GM19372 (cell line): ENCODE data around the gene SETD1A.

Experiments used
- ATAC-seq: cut with Tn5 transposase; IDR thresholded peaks from one replicate; pipeline ENCODE4 v1.9.1; 2021; ENCODE audit warnings: mild to moderate bottlenecking, low read depth, moderate library complexity; ENCODE audit not compliant: unreplicated experiment

The SETD1A gene

DNA sequence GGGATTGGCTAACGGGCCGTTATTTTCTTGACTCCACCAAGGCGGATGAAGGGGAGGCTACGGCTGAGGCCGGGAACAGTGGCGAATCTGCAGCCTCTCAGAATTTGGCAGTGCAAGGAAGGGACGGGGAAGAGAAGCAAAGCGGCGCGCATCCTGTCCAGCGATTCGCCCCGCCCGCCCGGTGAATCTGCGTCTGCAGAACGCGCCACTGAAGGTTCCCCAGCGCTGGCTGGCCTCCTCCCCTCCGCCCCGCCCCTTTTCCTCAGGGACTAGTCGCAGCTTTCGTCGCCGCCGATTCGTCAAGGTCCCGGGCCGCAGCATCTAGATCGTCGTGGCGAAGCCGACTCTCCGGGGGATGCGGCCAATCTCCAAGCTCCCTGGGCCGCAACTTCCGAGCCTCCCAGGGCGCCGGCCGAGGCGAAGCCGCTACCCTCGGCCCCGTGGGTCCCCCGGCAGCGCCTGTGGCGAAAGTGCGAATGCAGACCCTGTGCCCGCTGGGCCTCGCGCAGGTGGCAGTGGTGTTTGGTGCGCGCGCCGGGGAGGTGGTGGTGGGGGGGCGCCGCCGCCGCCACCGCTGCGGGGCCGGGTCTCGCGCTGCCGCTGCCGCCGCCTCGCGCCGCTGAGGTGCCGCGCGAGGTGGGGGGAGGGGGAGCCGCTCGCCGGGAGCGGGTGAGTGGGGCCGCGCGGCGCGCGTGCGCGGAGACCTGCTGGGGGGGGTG, at the start of gene SETD1A:
TSS of gene SETD1A (plus strand) at position 299 of the 719 bp plus-strand sequence. CDS start 978 bp downstream, outside the sequence.
- peak; percentile 72 for ATAC-seq

DNA sequence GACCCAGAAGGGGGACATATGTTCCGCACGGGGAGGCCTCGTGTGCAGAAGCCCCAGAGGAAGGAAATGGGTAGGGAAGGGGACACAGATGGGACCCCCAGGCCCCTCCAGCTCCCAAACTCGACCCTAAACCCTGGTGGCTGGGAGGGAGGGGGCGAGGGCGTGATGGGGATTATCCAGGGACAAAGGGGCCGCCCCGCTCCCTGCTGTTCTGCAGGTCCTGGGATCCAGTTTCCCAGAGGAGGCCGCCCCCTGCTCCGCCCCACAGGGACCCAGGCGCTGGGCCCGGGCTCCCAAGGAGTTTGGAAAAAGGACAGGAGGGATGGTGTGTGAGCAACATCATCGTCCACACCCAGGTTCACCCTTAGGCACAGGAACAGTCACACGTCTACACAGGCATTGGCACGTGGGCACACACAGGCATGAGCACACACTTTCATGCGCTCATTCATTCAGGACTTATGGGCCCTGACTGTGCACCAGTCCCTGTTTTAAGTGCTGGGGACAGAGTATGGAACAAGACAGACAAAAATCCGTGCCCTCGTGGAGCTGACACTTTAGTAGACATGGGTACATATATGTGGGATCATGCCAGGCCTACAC, 47.0 kb upstream of the SETD1A start:
- ATAC-seq: no peak

DNA sequence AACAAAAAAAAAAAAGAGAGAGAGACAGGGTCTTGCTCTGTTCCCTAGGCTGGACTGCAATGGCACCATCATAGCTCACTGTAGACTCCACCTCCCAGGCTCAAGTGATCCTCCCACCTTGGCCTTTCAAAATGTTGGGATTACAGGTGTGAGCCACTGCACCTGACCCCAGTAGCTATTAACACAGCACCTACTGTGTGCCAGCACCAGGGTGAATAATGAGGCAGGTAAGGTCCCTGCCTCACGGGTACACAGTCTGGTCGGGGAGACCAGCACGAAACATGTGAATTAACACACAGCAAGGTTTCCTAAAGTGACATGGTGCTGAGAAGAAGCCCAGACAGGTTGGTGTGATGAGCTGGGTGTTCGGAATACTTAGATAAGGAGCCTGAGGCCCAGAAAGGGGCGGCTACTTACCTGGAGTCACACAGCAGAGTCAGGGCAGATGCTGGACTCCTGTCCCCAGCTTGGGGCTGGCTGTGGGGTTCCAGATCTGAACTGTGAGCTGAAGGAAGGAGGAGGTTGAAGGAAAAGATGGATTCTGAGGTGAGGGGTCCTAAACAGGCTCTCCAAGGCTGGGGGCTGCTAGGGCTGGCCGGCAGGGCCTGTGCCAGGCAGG, 44.7 kb upstream of the SETD1A start:
- no peak for ATAC-seq

DNA sequence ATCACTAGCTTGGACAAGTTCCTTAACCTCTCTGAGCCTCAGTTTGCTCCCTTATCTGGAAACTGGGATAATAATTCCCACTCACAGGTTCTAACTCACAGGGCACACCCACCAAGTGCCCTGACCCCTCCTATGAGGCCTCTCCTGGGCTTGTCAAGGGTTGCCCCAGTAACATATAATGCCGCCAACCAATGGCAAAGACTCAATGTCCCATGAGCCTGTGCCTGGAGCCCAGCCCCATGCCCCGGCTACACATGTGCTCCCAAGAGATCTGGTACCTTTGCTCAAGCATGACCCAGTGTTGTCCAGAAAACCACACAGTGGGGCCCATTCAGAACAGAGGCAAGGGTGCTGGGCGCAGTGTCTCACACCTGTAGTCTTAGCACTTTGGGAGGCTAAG, 42.7 kb upstream of the SETD1A start:
- ATAC-seq: no peak

DNA sequence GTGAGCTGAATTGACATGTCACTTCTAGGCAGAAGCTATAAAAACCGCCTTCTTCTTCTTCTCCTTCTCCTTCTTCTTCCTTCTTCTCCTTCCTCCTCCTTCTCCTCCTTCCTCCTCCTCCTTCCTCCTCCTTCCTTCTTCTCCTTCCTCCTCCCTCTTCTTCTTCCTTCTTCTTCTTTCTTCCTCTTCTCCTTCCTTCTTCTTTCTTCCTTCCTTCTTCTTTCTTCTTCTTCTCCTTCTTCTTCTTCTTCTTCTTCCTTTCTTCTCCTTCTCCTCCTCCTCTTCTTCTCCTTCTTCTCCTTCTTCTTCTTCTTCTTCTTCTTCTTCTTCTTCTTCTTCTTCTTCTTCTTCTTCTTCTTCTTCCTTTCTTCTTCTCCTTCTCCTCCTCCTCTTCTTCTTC, 38.9 kb upstream of the SETD1A start:
- ATAC-seq: no peak

DNA sequence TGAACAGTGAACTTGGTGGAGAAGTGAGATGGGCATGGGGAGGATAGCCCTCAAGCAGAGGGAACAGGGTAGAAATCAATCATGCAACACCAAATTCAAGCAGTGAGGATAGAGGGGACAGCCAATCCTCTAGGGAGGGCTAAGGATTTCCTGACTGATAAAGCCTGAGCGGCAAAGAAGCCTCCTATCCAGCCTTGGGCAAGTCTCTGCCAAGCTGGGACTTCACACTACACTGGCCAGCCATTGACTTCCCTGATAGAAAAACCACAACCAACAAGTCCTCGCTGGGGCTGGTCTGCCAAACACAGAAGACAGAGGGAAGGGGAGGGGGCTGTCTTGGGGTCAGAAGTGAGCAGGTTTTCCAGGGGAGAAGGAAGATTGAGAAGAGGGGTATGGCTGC, 36.7 kb upstream of the SETD1A start:
- no peak for ATAC-seq

DNA sequence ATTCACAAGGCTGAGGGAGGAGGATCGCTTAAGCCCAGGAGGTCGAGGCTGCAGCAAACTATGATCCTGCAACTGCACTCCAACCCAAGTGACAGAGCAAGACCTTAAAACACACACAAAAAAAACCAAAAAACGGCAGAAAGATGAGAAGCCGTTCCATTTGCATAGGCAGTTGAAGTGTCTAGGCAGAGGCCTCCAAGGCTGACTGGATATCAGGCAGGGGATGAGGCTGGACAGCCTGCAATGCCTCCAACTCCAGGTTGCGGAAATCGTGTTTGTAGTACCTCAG, 36.2 kb upstream of the SETD1A start:
- ATAC-seq: no peak

DNA sequence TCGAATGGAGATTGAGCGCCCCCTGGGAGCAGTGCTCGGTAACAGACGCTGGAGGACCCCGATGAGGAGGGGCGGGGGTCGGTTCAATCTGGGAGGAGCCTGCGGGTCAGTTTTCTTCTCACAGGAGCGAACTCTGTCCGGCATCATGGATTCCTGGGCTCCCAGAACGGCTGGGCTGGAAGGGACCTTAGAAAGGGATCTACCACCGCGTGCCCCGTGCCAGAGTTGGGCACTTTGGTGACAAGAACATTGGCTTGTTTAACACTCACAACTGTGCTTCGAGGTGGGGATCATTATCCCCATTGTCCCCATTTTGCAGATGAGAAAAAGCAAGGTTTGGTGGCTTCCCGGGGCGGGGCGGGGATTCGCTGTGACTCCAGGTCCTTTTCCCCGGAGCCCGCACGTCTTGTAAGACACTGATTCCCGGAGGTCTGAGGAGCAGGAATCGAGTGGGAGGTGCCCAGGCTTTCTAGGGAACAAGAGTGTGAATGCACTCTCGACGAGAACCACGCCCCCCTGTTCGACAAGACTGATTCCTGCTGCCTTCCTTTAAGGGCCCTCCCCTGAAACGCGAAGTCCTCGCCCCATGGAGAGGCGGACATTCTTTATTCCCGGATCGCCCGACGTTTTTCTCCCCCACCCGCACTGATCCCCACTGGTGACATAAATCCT, 35.7 kb upstream of the SETD1A start:
- ATAC-seq: peak; percentile 1

DNA sequence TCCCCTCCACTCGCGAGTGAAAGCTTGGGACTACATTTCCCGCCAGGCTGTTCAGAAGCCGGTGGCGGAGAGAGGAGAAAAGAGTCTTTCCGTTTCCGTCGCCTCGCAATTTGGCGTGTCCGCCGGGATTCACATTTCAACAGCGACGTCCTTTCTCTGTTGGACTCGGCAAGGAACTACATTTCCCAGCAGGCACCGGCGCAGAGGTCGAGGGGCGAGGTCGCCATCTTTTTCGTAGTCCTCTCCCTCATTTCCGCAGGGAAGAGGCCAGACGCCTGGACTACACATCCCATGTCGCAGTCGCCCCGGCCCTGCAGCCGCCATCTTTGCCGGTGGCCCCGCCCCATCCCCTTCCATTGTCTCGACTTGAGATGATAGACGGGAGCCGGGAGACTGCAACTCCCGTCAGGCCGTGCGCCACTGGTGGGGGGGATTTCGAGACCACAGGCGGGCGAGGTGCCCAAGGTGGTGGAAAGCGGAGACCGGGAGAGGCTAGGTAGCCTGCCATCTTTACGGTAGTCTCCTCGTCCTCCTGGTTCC, 35.1 kb upstream of the SETD1A start:
- peak; percentile 64 for ATAC-seq

DNA sequence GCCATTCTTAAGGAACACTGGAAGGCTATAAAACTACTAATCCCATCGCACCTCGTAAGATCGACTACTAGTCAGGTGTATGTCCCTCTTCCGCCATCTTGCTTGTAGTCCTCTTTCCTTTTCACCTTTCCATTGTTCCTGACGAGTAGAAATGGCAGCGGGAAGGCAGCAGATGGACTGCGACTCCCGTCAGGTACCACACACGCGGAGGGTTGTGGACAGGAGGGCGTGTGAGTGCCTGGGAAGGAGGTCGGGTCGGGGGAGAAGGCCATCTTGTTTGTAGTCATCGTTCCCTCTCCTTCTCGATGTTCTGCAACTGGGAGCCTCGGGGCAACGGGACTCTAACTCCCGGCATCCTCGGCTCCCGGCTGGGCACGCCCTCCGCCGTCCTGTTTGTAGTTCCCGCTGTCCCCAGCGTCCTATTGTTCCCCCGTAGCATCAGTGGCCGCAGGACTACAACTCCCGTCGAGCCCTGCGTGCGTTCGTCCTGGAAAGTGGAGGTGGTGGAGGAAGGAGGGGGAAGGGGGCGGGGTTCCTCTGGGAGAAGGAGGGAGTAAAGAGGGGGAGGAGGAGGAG, 34.5 kb upstream of the SETD1A start:
- ATAC-seq: peak; percentile 61

DNA sequence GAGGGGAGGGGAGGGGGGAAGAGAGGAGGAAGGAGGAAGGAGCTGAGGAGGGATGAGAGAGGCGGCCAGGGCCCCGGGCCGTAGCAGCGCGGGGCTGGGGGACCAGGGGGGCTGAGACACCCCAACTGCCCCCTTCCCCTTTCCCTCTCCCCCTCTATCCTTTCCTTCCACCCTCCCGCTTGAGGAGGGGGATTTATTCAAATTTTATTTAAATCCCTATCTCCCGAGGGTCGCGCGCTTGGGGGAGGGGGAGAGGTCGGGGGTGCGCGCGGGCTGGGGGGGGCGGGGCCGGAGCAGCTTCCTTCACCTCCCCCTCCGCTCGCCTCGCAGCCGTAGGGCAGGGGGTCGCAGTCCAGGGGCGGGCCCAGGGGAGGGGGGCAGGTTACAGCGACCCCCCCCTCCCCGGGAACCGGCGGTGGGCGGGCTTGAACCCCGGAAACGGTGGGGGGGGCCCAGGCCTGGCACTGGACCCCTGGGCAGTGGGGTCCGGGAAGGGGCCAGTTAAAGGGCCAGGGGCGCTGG, 33.9 kb upstream of the SETD1A start, which contains the start of gene FBXL19:
TSS of gene FBXL19 (plus strand) at position 19 of the 522 bp plus-strand sequence. CDS start 2,183 bp downstream, outside the sequence.
- no peak for ATAC-seq

DNA sequence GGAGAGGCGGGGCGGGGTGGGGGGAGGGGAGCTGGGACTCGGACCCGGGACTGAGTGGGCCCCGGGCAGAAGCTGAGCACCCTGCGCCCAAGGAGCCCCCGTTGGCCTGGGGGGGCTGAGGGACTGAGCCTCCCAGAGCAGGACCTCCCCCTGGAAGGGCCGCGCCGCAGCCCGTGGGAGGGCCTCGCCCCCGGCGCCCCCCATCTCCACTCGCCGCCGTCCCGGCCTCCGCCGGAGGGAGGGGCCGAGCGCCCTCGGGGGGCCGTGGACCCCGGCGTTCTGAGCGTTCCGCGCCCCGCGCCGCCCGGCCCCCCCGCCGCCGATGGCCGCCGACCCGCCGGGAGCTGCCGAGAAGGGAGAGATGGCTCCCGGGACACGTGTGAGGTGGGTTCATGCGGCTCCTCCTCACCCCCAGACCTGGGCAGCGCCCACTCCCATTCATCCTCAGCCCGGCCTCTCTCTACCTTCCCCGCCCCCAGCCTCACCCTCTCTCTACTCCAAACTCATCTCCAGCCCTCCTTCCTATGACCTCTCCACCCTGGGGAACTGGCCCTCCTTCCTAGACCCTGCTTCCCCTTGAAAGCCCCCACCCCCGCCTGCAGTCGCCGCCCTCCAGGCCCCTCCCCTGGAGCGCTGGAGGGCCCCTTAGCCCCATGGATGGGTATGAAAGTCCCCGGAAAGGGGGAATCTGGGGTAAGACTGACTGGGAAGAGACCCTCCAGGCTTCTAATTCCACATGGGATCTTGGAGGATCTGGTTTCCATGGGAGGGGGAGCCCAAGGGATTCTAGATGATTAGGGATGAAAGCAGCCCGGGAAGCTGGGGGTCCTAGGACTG, 33.3 kb upstream of the SETD1A start:
- no peak for ATAC-seq

DNA sequence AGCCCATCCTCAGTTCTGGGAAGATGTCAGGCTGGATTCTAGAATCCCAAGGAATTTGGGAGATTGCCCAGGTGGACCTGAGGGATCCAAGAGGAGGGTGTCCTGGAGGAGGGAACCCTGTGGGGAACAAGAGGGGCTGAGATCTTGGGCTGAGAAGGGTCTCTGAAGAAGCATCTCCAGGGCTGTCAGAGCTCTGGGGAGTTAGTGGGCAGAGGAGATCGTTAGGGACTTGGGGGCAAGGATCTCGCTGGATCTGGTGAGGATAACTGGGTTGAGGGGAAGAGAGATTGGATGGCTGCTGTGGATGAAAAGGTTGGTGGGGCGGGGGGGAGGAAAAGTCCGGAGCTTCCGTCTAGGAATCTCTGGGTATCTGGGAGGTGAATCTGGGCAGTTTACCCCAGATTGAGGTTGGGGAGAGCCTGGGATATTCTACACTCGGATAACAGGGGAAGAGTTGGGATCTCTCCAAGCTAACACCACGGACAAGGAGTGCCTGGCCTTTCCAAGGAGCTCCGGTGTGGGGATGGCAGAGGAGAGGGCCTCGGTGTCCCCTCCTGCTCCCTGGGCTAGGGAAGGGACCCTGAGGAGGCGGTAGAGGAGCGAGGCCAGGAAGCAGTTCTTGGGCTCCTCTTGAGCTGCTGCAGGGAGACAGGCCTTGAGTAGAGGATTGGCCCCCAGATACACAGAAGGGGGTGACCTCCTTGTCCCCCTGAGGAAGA, 32.5 kb upstream of the SETD1A start:
- ATAC-seq: no peak

DNA sequence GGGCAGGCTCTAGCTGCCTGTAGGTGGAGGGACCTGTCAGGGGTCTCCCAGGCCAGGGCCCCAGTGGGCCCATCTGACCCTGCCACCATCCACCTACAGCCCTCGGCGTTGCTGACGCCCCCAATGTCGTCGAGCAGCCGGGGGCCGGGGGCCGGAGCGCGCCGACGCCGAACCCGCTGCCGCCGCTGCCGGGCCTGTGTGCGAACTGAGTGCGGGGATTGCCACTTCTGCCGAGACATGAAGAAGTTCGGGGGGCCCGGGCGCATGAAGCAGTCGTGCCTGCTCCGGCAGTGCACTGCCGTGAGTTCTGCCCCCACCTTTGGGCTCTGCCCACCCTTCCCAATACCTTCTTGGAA, 31.9 kb upstream of the SETD1A start:
- no peak for ATAC-seq

DNA sequence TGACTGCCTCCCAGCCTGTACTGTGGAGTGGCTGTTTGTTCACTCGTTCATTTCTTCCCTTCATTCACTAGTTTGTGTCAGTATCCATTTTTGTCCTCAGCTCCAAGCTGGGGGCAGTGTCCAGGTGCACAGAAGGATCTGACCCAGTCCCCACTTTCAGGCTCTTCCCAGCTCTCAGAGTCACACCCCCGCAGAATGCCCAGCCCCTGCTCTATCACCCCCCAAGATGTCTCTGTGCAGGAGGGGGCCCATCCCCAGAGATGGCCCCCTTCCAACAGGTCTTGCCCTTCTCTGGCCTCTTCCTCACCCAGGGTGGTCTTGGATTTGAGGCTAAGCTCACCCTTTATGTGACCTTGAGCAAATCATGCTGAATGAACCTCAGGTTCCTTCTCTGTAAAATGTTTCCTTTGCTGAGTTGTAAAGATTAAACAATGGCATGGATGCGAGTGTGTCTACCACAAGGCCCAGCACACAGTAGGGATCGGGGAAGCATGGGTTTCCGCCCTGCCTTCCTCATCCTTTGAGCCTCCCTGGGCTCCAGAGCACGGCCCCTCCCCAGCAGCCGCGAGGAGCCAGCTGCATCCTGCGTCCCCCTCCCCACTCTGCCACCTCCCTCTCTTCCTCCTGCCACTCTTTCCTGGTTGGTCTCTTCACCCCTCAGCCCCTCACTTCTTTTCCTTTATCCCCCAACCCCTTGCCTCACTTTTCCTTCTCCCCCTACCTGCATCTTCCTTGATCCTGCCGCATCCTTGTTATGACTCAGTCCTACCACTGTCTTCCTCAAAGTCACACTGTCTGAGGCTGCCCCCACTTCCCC, 31.4 kb upstream of the SETD1A start:
- ATAC-seq: no peak

DNA sequence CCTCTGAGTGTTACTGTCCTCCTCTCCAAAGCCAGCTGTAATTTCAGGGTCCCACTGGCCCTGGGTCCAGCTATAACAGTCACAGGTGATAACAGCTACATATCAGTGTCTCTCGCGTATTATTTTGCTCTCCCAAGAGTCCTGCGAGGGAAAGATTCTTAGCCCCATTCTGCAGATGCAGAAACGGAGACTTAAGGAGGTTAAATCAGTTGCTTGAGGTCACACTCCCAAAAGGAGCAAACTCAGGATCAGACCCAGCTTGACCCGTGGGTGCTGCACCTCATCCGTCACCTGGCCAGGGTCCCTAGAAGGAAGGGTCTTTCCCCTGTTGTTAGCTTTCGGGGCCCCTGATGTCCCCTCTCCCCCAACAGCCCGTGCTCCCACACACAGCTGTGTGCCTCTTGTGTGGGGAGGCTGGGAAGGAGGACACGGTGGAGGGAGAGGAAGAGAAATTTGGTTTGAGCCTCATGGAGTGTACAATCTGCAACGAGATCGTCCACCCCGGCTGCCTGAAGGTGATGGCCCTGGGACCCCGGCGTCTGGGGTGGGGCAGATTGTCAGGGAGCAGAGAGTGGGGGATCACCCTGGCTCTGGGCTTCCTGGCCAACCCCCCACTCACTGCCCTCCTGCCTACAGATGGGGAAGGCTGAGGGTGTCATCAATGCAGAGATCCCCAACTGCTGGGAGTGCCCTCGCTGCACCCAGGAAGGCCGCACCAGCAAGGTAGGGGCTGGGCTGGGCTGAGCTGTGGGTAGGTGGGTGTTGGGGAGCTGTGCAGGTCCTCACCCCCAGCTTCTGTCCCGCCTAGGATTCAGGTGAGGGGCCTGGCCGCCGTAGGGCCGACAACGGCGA, 30.4 kb upstream of the SETD1A start:
- no peak for ATAC-seq

DNA sequence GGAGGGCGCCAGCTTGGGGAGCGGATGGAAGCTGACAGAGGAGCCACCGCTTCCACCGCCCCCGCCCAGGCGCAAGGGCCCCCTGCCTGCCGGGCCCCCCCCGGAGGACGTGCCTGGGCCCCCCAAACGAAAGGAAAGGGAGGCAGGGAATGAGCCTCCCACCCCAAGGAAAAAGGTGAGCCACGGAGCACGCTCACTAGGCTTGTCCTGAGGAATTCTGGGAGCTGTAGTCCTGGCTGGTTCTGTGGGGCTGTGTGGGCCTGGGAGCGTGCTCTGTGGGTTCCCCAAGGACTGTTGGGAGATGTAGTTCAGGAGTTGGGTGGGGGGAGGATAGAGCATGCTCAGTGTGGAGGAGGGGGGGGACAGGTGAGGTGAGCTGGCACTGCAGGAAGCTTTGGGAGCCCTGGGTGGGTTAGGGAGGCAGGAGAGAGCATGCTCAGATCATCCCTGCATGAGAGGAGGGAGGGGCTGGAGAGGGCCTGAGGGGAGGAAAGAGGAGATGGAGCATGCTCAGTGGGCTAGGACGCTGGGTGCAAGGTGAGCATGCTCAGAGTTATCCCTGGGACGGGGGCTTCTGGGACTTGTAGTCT, 29.7 kb upstream of the SETD1A start:
- ATAC-seq: no peak
